GM18505 (cell line): ENCODE results near the gene PDHX.

ENCODE experiments used
- ATAC-seq: cut with Tn5 transposase; IDR thresholded peaks from one replicate; pipeline ENCODE4 v1.9.1; 2021; ENCODE audit not compliant: unreplicated experiment
- POLR2A ChIP-seq: IDR thresholded peaks from 4 replicates; pipeline ENCODE4 v1.6.1; 2011; ENCODE audit warnings: borderline replicate concordance; ENCODE audit not compliant: insufficient read depth, insufficient read length; ENCODE audit errors: extremely low read depth

Gene PDHX

DNA sequence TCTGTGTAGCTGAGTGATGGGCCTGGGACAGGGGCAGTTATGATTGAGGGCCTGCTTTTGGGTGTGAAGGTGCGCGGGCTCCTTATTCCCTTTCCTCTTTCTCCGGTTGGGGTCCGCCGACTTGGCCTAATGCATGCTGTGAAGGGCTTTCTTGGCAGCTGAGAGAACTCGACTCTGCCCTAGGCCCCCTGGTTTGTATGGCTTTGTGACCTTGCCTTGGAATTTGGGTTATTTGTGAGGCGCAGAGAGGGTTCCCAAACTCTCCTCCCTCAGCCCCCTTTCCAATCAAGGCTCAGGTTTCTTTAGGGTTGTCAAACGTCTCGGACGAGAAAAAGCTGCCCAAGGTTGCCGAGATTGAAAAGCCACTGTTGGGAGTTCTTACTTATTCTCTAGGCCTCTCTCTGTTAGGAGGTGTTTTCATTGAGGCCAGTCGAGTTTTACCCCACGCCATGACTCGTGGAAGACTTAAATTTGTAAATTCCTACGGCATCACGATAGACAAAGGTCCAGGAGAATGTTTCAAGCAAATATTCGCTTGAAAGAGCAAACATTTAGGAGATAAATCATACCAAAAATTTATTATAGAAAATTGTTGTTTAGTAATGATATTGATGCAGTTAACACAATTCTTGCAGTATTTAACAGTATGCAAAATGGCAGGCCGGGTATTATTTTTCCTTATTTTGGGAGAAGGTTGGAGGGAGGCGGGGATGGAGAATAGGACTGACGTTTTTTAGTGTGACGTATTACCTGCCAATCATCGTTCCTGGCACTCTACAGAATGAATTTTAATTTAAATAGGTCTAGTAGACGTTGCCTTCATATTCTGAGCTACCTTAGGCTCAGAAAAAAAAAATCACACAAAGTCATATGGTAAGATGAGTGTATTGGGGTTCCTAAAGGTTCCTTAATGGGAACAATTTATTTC lies 689 bp downstream of the PDHX start:
- no peak for ATAC-seq
- TF ChIP-seq POLR2A, result no peak

DNA sequence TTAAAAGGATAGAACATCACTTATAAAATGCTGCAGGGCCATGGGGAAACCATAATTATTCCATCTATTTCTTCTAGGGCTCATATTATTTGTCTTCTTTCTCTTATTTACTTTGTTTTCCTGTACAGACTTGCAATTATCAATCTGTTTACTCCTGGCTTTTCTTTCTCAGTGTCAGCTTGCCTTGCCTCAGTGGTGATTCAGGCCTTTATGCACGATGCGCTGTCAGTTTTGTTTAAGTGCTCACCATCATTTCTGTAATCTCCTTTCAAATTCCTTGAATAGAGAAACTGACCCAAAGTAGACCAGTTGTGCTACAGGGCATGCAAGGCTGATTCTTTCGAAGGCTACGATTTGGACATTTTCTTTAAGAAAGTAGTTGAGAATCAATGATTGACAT lies 4.7 kb downstream of the PDHX start:
- TF ChIP-seq POLR2A, result no peak
- ATAC-seq, result no peak

DNA sequence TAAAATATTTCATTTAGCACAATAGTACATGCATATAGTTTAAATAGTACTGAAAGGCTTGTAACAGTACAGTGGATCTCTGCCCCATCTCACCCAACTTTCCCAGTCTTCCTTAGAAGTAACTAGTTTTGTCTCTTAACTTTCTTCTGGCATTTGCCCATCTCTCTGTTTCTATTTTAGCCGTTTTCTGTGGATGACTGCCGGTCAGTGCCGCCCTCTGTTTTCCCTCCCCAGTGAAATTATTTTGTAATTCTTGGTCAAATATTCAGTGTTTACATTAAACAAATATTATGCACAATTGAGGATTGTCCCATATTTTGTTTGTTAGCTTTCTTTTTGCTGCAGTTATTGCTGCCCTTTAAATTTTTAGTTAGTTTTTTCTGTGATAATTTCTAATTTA lies 8.3 kb downstream of the PDHX start:
- ATAC-seq, result no peak
- no peak for TF ChIP-seq POLR2A

- ATAC-seq, result no peak
Measured at GRCh38 chr11:34926101-34926830, 9.8 kb downstream of the PDHX start.

DNA sequence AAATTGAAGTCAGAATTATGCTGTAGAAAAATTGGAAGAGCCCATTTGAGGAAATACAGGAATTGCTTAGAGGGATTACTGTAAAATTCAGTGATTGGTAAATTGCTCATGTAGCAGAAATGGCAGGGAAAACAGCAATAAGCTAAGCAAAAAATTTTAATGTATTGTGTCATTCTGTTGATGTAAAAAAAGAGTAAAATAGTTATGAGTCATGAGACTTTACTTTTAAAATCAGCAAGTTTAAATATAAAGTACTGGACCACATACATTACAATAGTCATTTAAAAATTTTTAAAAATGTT lies 10.4 kb downstream of the PDHX start:
- TF ChIP-seq POLR2A, result no peak
- ATAC-seq, result no peak

More at GRCh38 chr11:34926101-34926830, 9.8 kb downstream of the PDHX start:
- TF ChIP-seq POLR2A, result no peak

DNA sequence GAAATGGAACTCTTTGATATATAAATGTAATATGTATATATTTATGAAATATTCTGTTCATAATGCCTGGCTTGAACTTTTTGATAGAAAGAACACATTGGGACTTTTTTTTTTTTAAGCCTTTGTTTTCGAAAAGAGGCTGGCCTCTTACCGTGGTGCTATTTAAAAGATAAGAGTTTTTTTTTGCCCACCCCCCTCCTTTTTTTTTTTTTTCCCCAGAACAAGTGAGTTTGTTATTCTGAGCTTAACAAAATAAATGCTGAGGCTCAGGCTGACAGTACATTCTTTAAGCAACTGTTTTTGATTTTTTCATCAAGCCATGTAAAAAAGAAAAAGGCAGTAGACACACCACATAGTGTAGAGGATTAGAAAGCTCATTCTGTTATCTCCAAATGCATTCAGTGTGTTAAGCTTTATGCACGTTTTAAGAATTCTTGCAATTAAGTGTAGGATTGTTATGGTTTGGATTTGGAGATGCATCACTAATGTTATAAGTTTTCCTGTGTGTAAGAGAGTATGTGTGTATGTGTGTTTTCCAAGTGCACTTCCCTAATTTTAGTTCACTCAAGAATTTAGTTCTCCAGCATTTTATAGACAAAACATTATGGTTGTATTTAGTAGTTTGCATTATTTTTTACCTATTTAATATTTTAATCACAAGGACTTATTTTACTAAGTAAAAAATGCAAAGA lies 12.0 kb downstream of the PDHX start:
- TF ChIP-seq POLR2A, result no peak
- ATAC-seq, result no peak

DNA sequence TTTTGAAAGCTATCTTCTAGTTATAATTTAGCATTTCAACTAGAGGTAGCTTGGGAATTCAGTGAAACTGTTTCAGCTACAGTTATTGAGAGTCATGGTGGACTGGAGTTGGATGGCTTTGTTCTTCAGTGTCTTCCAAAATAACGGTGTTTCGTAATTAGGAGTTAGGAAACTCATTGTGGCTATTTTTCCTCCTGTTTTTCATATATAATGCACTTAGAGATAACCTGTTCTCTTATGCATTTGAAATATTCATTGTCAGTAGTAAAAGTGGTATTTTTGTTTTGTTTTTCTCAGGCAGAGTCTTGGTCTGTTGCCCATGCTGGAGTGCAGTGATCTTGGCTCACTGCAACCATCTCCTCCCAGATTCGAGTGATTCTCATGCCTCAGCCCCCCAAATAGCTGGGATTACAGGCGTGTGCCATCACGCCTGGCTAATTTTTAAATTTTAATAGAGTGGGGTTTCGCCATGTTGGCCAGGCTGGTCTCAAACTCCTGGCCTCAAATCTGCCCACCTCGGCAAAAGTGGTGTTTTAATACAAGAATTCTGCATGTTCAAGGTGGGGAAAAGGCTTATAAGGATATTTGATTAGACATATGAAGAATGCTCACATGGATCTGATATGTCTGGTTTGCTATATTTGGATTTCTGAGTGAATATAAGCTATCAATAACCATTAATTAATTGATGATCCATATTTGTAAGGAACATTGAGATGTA lies 12.7 kb downstream of the PDHX start:
- ATAC-seq, result no peak
- no peak for TF ChIP-seq POLR2A

- no peak for ATAC-seq
- TF ChIP-seq POLR2A, result no peak
Measured at GRCh38 chr11:34929794-34930763, 13.7 kb downstream of the PDHX start.

DNA sequence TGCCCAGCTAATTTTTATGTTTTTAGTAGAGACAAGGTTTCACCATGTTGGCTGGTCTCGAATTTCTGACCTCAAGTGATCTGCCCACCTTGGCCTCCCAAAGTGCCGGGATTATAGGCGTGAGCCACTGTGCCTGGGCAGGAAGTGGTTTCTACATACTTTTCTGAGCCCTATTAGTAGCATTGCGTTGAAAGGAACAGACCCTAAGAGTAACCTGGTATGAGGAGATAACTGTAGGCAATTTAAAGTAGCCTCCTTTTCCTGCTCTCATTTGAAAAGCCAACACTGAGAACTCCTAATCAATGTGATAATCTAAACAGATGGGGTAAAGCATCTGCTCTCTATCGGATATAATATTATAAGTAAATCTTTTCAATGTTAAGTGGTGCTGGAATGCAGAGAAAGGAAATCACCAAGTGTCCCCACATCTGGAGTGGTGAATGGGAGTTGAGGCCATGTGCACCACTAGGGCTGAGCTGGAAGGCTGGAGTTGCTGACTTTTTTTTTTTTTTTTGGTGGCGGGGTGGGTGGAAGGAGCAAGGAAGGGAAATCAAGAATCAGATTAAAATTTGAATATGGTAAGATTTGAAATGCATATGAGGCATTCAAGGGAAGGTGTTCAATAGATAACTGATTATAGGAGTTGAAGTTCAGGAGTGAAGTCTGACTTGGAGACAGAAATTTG lies 20.7 kb downstream of the PDHX start:
- ATAC-seq, result no peak
- no peak for TF ChIP-seq POLR2A

- no peak for ATAC-seq
- TF ChIP-seq POLR2A, result no peak
Measured at GRCh38 chr11:34938611-34939010, 22.2 kb downstream of the PDHX start.

DNA sequence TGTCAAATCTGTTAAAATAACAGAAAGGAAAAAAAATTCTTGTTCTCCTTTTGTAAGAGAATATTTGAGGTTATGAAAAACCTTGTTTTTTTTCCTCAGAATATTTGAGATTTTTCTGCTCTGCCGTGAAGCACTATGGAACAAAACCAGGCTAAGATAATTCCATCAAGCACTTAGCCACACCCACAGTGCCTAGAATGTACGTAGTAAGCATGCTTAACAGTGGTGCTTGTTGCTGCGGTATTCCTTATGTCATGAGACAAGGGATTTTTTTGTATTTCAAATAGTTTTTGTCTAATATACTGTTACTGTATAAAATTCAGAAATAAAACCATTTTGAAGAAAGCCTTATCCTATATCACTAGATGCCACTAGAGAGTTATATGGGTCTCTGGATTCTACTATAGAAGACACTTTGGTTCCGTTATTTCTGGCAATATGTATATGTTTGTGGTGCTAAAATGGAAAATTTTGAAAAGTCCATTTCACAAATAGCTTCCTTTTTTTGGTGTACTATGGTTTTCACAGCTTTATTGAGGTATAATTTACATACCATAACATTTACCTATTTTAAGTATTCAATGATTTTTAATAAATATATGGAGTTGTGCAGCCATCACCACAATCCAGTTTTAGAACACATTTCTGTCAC lies 23.7 kb downstream of the PDHX start:
- ATAC-seq, result no peak
- no peak for TF ChIP-seq POLR2A

- ATAC-seq, result no peak
- TF ChIP-seq POLR2A, result no peak
Measured at GRCh38 chr11:34941688-34942087, 25.3 kb downstream of the PDHX start.

DNA sequence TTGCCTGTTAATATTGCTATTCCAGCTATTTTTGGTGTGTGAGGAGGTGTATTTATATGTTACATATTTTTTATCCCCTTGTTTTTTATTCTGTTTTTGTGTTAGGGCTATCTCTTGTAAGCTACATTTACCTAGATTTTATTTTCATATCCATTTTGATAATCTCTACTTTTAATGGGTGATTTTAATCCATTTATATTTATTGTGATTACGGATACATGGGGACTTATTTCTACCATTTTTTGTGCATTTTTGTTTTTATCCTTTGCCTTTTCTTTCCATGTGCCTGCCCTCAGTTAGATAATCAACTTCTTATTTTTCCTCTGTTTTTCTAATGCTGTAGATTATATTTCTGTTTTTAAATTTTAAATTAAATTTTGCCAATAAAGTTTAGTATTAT lies 28.3 kb downstream of the PDHX start:
- TF ChIP-seq POLR2A, result no peak

More for the DNA sequence above, 28.3 kb downstream of the PDHX start:
- ATAC-seq, result no peak
